ENCODE data around the gene CEP72. TPM values are rescaled to one million over a fixed set of nuclear protein-coding genes. Genes with fewer than 3 reads are reported as not detected.

The CEP72 gene
- total RNA-seq, 1 donor: 3.3 TPM

- Histone ChIP-seq H3K4me2 (ENCODE audit: insufficient read depth, low read length) (no peak overlapping the region), H3K27me3 (ENCODE audit: insufficient read depth, low read length) (no peaks in the 10 kb centered on the region), H3K9me3 (ENCODE audit: low read depth, low read length) (no peaks in the 10 kb centered on the region), H3K36me3 (ENCODE audit: insufficient read depth, low read length) (peaks cover 4% of the 10 kb centered on the region), H3K4me3 (ENCODE audit: insufficient read depth, low read length) (no peak overlapping the region), H3K27ac (ENCODE audit: low read depth, low read length) (no peak overlapping the region), H4K20me1 (ENCODE audit: insufficient read depth, low read length) (no peaks in the 10 kb centered on the region), H3K4me1 (ENCODE audit: insufficient read depth, low read length) (no peaks in the 10 kb centered on the region), H3K79me2 (ENCODE audit: insufficient read depth, low read length) (no peaks in the 10 kb centered on the region), H2AFZ (ENCODE audit: low read length) (no peak overlapping the region)
- DNase-seq (ENCODE audit: insufficient read length, low spot score, missing footprints): no peak
- TF ChIP-seq CTCF (IDR thresholded peaks at IDR 0.05; ENCODE audit: extremely low read depth, low read depth, low read length): no peak
Observed at GRCh38 chr5:664343-664993, 52.3 kb downstream of the CEP72 start.

DNA sequence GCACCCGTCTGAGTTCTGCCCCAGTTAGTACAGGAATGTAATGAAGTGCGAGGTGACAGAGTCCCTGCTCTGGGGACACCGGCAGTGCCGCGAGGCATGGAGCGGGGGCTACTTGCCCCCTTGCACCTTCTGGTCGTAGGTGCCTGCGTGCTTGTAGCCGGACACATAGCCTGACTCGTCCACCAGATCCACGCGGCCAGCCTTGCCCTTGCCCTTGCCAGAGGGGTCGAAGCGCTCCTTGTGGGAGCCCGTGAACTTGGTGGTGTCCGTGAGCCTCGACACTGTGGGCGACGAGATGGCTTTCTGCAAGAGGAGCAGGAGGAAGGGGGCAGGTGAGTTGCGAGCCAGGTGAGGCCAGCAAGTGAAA is 52.8 kb downstream of the CEP72 start:
- H3K79me2 ChIP-seq (ENCODE audit: insufficient read depth, low read length): no peaks in the 10 kb centered on the region
- no peak overlapping the region for H2AFZ ChIP-seq (ENCODE audit: low read length)
- H4K20me1 ChIP-seq (ENCODE audit: insufficient read depth, low read length): no peaks in the 10 kb centered on the region
- no peak overlapping the region for H3K4me3 ChIP-seq (ENCODE audit: insufficient read depth, low read length)
- no peak for DNase-seq (ENCODE audit: insufficient read length, low spot score, missing footprints)
- no peak overlapping the region for H3K27ac ChIP-seq (ENCODE audit: low read depth, low read length)
- H3K9me3 ChIP-seq (ENCODE audit: low read depth, low read length): no peaks in the 10 kb centered on the region
- no peaks in the 10 kb centered on the region for H3K4me1 ChIP-seq (ENCODE audit: insufficient read depth, low read length)
- peaks cover 4% of the 10 kb centered on the region for H3K36me3 ChIP-seq (ENCODE audit: insufficient read depth, low read length)
- TF ChIP-seq CTCF (IDR thresholded peaks at IDR 0.05; ENCODE audit: extremely low read depth, low read depth, low read length): no peak
- no peaks in the 10 kb centered on the region for H3K27me3 ChIP-seq (ENCODE audit: insufficient read depth, low read length)
- H3K4me2 ChIP-seq (ENCODE audit: insufficient read depth, low read length): no peak overlapping the region

DNA sequence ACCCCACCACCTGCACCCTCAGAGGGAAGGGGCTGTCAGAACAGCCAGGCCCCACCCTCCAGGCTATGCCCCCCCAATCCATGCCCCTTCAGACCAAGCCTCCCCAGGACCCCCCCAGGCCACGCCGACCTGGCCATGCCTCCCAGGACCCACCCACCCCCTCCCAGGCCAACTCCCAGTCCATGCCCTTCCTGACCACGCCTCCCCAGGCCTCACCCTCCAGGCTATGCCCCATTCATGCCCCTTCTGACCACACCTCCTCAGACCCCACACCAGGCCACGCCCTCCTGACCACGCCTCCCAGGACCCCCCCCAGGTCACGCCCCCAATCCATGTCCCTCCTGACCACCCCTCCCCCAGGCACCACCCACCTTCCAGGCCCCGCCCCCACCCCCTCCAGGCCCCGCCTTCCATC is 53.4 kb downstream of the CEP72 start:
- TF ChIP-seq CTCF (IDR thresholded peaks at IDR 0.05; ENCODE audit: extremely low read depth, low read depth, low read length): no peak
- no peak overlapping the region for H3K4me3 ChIP-seq (ENCODE audit: insufficient read depth, low read length)
- no peaks in the 10 kb centered on the region for H3K9me3 ChIP-seq (ENCODE audit: low read depth, low read length)
- peaks cover 3% of the 10 kb centered on the region for H3K36me3 ChIP-seq (ENCODE audit: insufficient read depth, low read length)
- no peak overlapping the region for H3K4me2 ChIP-seq (ENCODE audit: insufficient read depth, low read length)
- no peaks in the 10 kb centered on the region for H3K27me3 ChIP-seq (ENCODE audit: insufficient read depth, low read length)
- no peaks in the 10 kb centered on the region for H3K4me1 ChIP-seq (ENCODE audit: insufficient read depth, low read length)
- no peak for DNase-seq (ENCODE audit: insufficient read length, low spot score, missing footprints)
- H3K79me2 ChIP-seq (ENCODE audit: insufficient read depth, low read length): no peaks in the 10 kb centered on the region
- no peak overlapping the region for H2AFZ ChIP-seq (ENCODE audit: low read length)
- no peak overlapping the region for H3K27ac ChIP-seq (ENCODE audit: low read depth, low read length)
- H4K20me1 ChIP-seq (ENCODE audit: insufficient read depth, low read length): no peaks in the 10 kb centered on the region

DNA sequence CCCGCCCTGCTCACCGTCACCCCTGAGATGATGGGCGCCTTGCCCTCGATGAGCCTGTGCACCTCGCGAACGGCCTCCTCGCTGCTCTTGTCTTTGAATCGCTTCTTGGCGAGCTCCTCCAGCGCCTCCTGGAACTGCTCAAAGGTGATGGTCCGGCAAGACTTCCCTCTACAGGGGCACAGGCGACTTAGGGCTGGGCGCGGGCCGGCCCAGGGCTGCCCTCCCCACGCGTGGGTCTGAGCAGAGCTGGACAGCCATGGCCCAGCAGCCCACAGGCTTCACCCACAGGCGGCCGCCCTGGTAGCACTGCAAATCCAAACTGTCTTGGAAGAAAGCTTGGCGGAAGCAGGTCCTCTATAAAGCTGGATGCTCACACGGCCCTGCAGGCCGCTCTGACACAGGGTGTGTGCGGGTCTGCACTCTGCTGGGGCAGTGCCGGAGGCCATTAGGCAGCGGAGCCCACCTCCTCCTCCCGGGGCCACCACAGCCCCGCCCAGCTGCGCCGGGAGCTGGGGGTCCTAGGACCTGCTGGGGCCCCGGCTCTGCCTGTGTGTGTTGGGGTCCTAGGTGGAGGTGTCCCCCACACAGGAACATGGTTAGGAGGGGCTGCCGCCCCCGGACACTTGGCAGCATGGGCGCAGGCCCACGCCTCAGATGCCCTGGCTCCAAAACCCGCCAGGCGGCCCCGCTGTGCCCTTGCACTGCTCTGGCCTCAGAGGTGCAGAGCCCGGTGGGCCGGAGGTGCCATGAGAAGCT is 54.0 kb downstream of the CEP72 start:
- H3K4me1 ChIP-seq (ENCODE audit: insufficient read depth, low read length): no peaks in the 10 kb centered on the region
- no peak overlapping the region for H3K4me3 ChIP-seq (ENCODE audit: insufficient read depth, low read length)
- TF ChIP-seq CTCF (IDR thresholded peaks at IDR 0.05; ENCODE audit: extremely low read depth, low read depth, low read length): no peak
- no peaks in the 10 kb centered on the region for H3K79me2 ChIP-seq (ENCODE audit: insufficient read depth, low read length)
- no peak for DNase-seq (ENCODE audit: insufficient read length, low spot score, missing footprints)
- H3K9me3 ChIP-seq (ENCODE audit: low read depth, low read length): no peaks in the 10 kb centered on the region
- no peak overlapping the region for H2AFZ ChIP-seq (ENCODE audit: low read length)
- no peaks in the 10 kb centered on the region for H3K36me3 ChIP-seq (ENCODE audit: insufficient read depth, low read length)
- H3K27ac ChIP-seq (ENCODE audit: low read depth, low read length): no peak overlapping the region
- no peaks in the 10 kb centered on the region for H4K20me1 ChIP-seq (ENCODE audit: insufficient read depth, low read length)
- H3K27me3 ChIP-seq (ENCODE audit: insufficient read depth, low read length): no peaks in the 10 kb centered on the region
- H3K4me2 ChIP-seq (ENCODE audit: insufficient read depth, low read length): no peak overlapping the region

Measured in osteoblast (primary cell).